Posterior cingulate gyrus (tissue), 11 donors: ENCODE measurements around the gene GDAP1L1.
"Not testable (repeated sequence)": the region's sequence is repeated elsewhere in the genome, so short reads cannot be mapped to it uniquely, and the experiment has no call there.

Experiments
- DNase-seq, 10 donors: peaks; one replicate each; pipeline versions ENCODE4 v3.0.0 to v3.0.0-alpha.2; 2020 to 2021; ENCODE audit warnings: mixed read lengths in 3 of 10
- intact Hi-C: fragments of 100-400 bp; cut with DNase I; formaldehyde crosslinking; loops from one replicate; pipeline ENCODE4 v1.15.1; 2023

GDAP1L1 gene

DNA sequence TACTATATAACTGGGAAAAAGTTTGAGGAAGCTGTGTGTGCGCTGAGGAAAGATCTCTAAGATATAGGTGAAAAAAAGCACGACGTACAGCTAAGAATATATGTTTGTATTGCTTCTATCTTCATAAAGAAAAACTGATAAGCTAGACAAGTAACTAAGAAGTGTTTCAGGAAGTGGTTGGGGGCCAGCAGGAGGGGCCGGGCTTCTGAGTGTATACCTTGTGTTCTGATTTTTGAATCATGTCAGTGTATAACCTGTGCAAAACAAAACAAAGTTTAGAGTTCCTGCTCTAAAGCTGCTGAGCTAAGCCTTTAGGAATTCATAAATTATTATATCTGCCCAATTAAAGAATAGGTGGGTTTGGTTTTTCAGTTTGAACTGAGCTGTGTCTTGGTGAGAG is 28.7 kb upstream of the GDAP1L1 start:
- DNase-seq = peak in 1 of 10 donors; percentile 29
- intact Hi-C loops = loop anchor here (5.0 to 10.0 kb wide), 3 partner anchors 169 to 396 kb away; no protein-coding TSS in a partner anchor

DNA sequence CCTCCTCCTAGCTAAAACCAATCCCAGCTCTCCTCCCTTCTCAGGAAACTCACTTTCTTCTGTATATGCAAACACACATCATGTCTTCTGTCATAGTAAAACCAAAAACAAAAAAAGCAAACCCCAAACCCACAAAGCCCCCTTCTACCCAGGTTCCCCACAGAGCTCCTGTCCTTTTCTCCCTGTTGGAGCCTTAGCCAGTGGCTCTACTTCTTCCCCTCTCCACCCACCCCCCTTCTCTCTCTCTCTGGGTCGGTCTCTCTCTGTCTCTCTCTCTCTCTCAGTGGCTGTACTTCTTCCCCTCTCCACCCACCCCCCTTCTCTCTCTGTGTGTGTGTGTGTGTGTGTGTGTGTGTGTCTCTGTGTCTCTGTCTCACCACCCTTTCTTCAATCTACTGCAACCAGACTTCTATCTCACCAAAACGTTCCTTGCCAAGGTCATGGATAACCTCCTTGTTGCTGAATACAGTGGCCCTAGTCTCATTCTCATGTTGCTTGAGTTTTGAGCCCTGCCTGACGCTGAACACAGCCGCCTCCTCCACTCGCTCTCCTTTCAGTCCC is 27.9 kb upstream of the GDAP1L1 start:
- peak in 1 of 10 donors; percentile 56 for DNase-seq
- intact Hi-C loops = loop anchor here (5.0 to 10.0 kb wide), 3 partner anchors 168 to 396 kb away; no protein-coding TSS in a partner anchor

DNA sequence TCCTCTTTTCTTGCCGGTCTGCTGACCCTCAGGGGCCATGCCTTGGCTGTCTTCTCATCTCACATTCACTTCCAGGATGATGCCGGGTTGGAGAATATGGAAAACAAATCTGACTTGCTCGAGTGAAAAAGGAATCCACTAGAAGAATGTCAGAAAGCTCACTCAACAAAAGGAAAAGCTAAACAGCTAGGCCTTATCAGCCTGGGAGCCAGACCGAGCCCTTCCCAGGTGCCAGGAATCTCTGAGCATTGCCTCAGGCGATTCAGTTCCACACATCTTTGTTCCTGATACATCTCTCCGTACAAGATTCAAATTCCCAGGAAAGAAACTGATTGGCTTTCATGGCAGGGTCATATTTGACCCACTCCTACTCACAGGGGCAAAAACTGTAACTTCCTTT is 27.3 kb upstream of the GDAP1L1 start:
- intact Hi-C loops = loop anchor here (5.0 to 10.0 kb wide), 3 partner anchors 168 to 395 kb away; no protein-coding TSS in a partner anchor
- DNase-seq = peak in 1 of 10 donors; percentile 9

DNA sequence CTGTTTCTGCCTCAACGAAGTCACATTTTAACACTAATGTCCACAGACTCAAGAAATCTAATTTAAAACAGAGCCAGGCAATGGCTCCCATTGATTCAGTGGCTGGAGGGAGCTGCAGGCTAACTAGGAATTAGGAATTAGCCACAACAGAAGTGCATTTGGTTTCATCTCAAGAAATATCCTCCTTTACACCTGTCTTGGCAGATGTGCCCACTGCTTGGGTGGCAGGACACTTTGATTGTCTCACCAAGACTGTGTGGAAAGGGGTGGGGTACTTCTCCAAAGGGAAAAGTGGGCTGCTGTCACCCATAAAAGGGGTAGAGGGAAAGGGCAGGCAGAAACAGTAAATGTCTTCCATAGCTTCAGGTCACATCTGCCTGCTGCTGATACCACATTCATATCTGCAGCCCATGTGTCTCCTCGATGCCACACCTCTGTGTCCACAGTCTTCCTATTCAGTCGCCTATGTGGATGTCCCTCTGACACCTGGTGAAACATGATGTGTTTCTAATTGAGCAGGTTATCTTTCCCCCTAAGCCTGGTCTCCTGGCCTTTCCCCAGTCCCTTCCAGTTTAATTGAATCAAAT is 25.6 kb upstream of the GDAP1L1 start:
- DNase-seq = no peak
- intact Hi-C loops = no loop called here

DNA sequence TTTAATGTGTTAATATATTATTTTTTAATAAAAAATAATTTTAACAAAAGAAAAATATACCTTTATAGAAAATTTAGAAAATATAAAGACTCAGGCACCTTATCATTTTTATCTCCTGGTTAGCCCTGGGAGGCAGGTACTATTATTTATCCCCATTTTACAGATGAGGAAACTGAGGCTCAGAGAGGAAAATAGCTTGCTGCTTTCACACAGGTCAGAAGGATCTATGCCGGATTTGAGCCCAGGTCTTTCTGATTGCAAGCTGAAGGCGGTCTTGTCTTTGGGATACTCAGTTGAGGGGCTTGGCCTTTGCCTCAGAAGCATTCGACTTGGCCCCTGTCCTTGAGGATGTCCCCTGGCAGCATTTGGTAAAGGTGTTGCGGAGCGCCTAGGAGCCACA is 25.1 kb upstream of the GDAP1L1 start:
- peak in 2 of 10 donors; percentile 5 to 34 for DNase-seq
- intact Hi-C loops = no loop called here

DNA sequence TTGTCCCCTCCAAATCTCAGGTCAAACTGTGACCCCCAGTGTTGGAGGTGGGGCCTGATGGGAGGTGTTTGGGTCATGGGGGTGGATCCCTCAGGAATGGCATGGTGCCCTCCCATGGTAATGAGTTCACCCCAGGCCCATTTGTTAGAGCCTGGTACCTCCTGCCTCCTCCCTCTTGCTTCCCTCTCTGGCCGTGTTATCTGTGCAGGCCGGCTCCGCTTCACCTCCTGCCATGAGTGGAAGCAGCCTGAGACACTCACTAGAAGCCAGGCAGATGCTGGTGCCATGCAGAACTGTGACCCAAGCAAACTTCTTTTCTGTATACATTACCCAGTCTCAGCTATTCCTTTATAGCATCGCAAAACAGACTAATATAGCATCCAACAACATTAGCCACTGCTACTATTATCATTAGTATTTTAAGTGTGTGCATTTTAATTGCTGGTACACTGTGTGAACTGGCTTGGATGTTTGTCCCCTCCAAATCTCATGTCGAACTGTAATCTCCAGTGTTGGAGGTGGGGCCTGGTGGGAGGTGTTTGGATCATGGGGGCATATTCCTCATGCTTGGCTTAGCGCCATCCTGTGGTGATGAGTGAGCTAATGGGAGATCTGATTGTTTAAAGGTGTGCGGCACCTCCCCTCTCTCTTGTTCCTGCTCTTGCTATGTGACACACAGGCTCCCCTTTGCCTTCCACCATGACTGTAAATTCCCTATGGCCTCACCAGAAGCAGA is 24.3 kb upstream of the GDAP1L1 start:
- intact Hi-C loops = no loop called here

DNA sequence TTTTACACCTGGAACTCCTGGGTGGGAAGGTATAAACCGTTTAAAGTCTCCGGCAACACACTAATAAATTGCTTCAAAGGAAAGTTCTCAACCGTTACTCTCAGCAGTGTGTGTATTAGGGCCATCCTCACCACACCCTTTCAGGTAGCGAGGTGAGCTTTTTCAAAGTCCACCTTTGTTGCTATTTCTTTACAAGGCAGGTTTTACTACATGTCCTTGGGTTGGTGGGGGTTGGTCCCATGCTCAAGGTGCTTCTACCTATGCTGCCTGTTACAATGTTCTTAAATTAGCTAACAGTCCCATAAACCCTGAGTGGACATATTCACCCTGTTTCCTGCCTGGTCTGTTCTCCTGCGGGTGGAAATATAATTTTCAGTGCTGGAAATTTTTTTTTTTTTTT is 23.4 kb upstream of the GDAP1L1 start:
- peak in 1 of 10 donors; percentile 5 for DNase-seq
- intact Hi-C loops = no loop called here

More for the DNA sequence above, 24.3 kb upstream of the GDAP1L1 start:
- DNase-seq = peak in 2 of 10 donors; percentile 24 to 31

DNA sequence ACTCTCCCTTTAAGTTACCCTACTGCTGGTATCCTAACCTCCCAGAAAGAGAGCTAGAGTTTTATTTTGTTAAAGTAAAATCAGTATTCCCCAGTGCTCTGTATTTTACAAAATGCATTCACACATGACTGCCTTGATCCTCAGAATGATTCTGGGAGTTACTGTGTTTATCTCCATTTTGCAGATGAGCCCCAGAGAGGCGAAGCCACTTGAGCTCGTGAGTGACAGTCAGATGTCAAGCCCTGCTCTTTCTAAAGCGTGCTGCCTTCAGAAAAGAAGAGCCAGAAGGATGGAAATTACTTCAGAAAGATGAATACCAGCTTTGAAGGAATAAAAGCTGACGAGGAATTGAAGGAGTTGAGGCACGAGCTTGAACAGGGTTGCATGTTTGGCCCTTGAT is 22.5 kb upstream of the GDAP1L1 start:
- DNase-seq = no peak
- intact Hi-C loops = no loop called here

DNA sequence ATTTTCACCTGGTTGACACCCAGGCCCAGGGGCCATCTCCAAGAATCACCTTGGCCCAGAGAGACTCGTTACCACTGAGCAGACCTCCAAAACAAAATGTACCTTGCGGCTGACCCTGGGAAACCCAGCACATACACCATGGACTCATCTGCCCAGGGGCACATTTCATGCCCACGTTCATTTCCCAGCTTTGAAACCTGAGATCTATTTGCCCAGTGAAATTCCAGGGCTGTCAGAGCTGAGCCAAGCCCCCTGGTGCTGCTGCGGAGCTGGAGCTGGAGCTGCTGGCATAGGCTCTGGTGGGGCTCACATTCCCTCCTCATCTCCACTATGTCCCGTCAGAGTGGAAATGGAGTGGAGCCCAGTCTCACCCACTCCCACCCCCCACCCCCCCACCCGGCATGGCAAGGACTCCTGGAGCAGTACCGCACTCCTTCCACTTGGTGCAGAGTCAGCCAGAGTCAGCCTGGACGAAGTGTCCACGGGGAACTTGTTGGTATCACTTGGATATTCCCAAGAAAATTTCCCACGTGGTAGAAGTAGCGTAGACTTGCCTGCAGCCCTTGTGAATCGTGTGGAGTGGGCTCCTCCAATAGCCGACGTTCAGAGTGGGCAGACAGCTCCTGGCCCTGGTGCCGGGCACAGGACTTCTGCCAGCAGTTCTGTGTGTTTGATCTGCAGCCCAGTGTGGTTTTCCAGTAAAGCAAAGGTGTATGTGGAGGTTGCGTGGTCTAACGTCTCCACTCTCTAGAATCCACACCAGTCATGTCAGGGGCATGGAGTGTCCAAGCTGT is 18.4 kb upstream of the GDAP1L1 start:
- intact Hi-C loops = no loop called here
- DNase-seq = peak in 2 of 10 donors; percentile 29 to 54

DNA sequence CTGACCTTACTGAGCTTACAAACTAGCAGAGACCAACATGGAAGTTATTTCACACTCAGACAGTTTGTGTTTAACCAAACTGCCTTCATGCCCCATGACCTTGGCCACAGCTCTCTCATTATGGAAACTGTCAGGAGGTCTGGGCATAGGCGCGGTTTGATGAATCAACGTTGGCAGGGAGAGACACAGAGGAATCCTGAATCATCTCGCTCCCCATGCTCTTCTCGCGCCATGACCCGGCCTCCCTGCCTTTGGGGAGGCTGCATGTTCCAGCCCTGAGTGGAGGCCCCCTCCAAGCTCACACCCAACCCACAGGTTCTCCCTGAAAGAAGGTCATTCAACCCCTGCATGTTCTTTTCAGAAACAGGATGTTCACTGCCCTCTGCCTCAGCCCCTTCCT is 15.9 kb upstream of the GDAP1L1 start:
- intact Hi-C loops = no loop called here
- DNase-seq = peak in 2 of 10 donors; percentile 33 to 58

DNA sequence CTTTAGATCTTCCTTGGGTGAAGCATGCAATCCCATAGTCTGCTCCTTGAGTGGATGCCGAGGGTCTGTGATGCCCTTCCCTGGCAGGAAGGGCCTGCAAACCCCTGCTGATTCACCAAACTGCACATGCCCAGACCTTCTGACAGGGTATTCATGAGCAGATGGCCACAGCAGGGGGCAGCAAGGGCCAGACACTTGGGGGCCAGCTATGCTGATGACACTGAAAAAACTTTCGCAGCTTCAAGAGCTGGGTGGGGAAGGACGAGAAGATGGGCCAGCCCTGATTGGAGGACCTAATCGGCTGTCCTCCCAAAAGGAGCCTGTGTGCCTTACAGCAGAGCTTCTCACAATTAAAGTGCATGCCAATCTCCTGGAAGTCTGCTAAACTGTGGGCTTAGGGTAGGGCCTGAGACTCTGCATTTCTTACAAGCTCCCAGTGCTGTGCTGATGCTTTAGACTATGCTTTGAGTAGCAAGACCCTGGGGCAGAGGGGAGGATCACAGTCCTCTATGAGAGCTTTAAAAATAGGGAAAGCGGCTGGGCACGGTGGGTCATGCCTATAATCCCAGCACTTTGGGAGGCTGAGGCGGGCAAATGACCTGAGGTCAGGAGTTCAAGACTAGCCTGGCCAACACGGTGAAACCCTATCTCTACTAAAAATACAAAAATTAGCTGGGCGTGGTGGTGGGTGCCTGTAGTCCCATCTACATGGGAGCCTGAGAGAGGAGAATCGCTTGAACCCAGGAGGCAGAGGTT is 15.2 kb upstream of the GDAP1L1 start:
- intact Hi-C loops = no loop called here
- peak in 1 of 10 donors; percentile 62 for DNase-seq

DNA sequence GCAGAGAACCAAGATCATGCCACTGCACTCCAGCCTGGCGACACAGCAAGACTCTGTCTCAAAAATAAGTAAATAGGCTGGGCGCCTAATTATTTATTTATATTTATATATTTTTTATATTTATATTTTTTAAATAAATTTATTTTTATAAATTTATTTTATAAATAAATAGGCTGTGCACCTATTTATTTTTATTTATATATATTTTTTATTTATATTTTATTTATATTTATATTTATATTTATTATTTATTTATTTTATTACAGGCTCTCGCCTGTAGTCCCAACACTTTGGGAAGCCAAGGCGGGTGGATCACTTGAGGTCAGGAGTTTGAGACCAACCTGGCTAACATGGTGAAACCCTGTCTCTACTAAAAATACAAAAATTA is 14.6 kb upstream of the GDAP1L1 start:
- peak in 1 of 10 donors; percentile 44 for DNase-seq
- intact Hi-C loops = not testable (repeated sequence)

DNA sequence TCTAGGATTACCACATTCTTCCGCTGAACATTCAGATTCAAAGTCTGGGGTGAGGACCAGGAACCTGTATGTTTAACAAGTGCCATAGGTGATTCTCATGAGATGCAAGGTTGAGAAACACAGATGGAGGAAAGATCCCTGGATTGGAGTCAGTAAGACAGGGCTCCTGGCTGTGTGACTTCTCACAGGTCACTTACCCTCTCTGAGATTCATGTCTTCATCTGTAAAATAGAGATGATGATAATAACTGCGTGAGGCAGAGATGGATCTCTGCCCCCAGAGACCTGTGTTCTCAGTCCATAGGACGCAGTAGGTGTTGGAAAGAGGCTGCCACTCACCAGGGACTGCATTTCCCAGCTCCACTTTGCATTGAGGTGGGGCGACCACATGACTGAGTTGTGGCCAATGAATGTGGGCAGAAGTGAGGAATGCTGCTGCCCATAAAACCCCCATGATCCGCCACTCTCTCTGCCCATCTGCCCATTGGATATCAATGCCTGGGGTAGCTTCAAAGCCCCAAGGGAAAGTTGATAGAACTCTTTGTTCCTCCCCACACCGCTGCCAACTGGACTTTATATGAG is 13.6 kb upstream of the GDAP1L1 start:
- intact Hi-C loops = no loop called here
- peak in 2 of 10 donors; percentile 9 to 46 for DNase-seq

DNA sequence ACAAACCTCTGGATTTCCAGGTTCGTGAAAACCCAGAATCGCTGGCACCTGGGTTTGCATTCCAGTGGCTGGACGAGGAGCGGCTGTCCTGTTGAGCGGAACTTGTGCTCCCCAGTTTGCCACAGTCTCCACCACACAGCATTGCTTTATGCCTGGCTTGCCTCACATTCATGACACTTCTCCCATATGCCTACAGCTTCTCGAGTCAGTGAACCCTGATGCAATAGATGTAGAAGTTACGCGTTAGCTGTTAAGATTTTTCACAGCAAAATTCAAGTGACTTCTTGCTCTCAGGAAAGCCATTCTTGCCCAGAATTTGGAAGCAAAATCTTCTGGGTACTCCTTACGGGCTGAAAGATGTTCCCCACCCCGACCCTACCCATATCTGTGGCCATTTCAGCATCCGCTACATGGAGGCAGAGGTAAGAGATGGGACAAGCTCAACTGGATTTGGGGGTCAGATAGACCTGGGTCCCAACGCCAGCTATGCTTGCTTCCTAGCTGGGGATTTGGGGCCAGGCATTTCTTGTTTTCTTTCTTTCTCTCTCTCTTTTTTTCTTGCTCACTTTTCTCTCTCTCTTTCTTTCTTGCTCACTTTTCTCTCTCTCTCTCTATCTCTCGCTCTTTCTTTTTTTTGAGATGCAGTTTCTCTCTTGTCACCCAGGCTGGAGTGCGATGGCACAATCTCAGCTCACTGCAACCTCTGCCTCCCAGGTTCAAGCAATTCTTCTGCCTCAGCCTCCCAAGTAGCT is 12.4 kb upstream of the GDAP1L1 start:
- intact Hi-C loops = no loop called here
- DNase-seq = peak in 1 of 10 donors; percentile 51

DNA sequence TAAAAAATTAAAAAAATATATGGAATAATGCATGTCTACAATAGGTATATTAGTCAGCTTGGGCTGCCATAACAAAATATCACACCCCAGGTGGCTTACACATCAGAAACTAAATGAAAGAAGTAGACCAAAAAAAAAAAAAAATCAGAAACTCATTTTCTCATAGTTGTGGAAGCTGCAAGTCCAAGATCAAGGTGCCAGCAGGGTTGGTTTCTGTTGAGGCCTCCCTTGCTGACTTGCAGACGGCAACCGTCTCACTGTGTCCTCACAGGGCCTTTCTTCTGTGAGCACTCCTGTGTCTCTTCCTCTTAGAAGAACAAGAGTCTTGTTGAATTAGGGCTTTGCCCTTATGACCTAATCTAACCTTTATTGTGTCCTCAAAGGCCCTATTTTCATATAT is 11.4 kb upstream of the GDAP1L1 start:
- DNase-seq = peak in 1 of 10 donors; percentile 7
- intact Hi-C loops = no loop called here

DNA sequence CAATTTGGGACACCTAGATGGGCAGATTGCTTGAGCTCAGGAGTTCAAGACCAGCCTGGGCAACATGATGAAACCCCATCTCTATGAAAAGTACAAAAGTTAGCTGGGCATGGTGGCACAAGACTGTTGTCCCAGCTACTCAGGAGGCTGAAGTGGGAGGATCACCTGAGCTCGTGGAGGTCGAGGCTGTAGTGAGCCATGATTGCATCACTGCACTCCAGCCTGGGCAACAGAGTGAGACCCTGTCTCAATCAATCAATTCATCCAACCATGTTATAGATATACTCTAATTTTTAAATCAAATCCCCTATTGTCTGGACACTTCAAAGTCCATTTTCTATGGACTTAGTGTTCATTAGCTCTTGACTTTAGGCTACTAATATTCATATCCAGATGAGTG is 10.3 kb upstream of the GDAP1L1 start:
- intact Hi-C loops = not testable (repeated sequence)
- DNase-seq = peak in 1 of 10 donors; percentile 5

DNA sequence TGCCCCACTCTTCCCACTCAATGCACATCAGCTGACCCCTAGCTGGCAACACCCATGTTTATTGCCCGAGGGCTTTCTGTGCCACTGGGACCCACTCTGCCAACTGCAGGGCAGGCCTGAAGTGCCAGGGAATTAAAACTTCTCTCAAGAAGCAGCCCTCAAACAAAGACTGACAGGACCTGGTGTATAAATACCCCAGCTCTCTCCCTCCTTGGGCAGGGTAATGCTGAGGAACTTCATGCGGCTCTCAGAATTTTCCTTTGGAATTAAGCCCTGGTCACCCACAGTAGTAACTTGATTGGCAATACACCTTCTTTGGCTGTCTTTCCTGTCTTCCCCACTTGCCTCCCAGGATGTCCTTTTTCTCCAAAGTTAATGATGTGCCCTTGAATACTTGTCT is 5.3 kb upstream of the GDAP1L1 start:
- intact Hi-C loops = no loop called here

DNA sequence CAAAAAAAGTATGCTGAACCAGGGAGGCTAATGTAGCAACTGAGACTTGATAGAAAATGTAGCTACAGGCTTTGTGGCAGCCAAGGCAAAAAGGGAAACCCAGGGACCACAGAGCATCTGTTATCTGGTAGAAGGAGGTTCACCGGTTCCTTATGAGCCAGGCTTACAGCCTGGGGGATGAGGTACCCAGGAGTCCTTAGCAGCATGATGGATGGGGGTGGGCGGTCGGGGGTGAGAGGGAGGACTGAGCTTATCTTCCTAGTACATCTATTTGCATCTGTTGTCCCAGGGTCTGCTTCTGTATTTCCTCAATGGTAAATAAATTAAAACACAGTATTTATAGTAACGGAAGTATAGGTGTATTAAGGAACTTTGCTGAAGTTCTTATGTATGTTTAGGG is 1.1 kb upstream of the GDAP1L1 start:
- intact Hi-C loops = no loop called here
- DNase-seq = peak in 2 of 10 donors; percentile 10 to 53

More for the DNA sequence above, 5.3 kb upstream of the GDAP1L1 start:
- no peak for DNase-seq
